ENCODE data around the gene VCAN. TPM values are rescaled to one million over a fixed set of nuclear protein-coding genes. Genes with fewer than 3 reads are reported as not detected.

Gene VCAN
- total and polyA plus RNA-seq, 2 of the 4 experiments (the other 2 are of a cell fraction): 45.3 to 158 TPM

- Histone ChIP-seq H4K91ac (ENCODE audit: insufficient read depth, low read depth, low read length) (peak overlapping the region; percentile 43; the same call in 1 of the 2 replicates), H2BK15ac (ENCODE audit: low read depth, low read length) (peak overlapping the region; percentile 79; the same call in 2 of the 3 replicates), H3K9ac (ENCODE audit: low read depth, low read length) (peak overlapping the region; percentile 3; the same call in 1 of the 2 replicates), H3K4me1 (ENCODE audit: control insufficient read depth, insufficient read depth, low read length) (peaks cover 3% of the 10 kb centered on the region), H3K9me3 (ENCODE audit: control insufficient read depth, insufficient read depth, low read length) (no peaks in the 10 kb centered on the region), H3K4me3 (ENCODE audit: insufficient read depth, low read depth, low read length) (no peak overlapping the region), H3K14ac (replicated peaks; ENCODE audit: low read depth, low read length) (peak overlapping the region; percentile 53), H3K27me3 (ENCODE audit: control insufficient read depth, insufficient read depth, low read length) (no peaks in the 10 kb centered on the region), H4K20me1 (ENCODE audit: insufficient read depth, low read length) (no peaks in the 10 kb centered on the region), H3K4me2 (ENCODE audit: low read depth, low read length) (peak overlapping the region; percentile 79), H4K5ac (ENCODE audit: low read depth, low read length) (peak overlapping the region; percentile 84), H4K8ac (ENCODE audit: low read depth in 2 of 2, low read length in 2 of 2) (peak overlapping the region in 1 of 2 experiments; percentile 59; a peak in 2 of 4 replicates), H3K36me3 (ENCODE audit: control insufficient read depth, insufficient read depth, low read length) (peaks cover 9% of the 10 kb centered on the region), H3K4ac (ENCODE audit: low read depth, low read length) (peak overlapping the region; percentile 69), H2AK5ac (ENCODE audit: low read depth, low read length) (no peak overlapping the region), H3K18ac (ENCODE audit: low read depth, low read length) (peak overlapping the region; percentile 96), H3K9me1 (ENCODE audit: insufficient read depth, low read length) (peaks cover 4% of the 10 kb centered on the region), H3K27ac (ENCODE audit: insufficient read depth, low read length) (peak overlapping the region; percentile 59; the same call in 1 of the 2 replicates), H2BK120ac (ENCODE audit: low read depth, low read length) (peak overlapping the region; percentile 69), H2AFZ (replicated peaks; ENCODE audit: low read length, poor library complexity) (no peak overlapping the region), H3K79me1 (ENCODE audit: low read depth in 1 of 2, low read length in 2 of 2) (peaks cover 23 to 28% of the 10 kb centered on the region in 2 experiments), H3K56ac (ENCODE audit: extremely low read depth, insufficient read depth, low read length) (peak overlapping the region; percentile 67; the same call in 1 of the 2 replicates), H2BK5ac (ENCODE audit: low read depth, low read length, poor library complexity, severe bottlenecking) (peak overlapping the region; percentile 95), H2AK9ac (replicated peaks; ENCODE audit: low read depth, low read length, poor library complexity) (no peak overlapping the region), H2BK20ac (ENCODE audit: low read depth, low read length) (peak overlapping the region; percentile 53), H3K23ac (ENCODE audit: low read depth, low read length) (peak overlapping the region; percentile 55; the same call in 1 of the 2 replicates)
- CTCF ChIA-PET: no interaction called here
- no TSS peak for BruUV-seq (replicated peaks)
- no CpG with 5 or more reads among the region's 1 CpG for WGBS, 2 experiments (ENCODE audit: extremely low coverage in 2 of 2, insufficient read length in 1 of 2)
- ATAC-seq (ENCODE audit: low read depth): peak; percentile 63
- POLR2A ChIA-PET (ENCODE audit: unreplicated experiment): no interaction called here
- dilution Hi-C loops (cut with HindIII; ENCODE audit: low sequenced_read_pairs, unreplicated experiment): no loop called here
- peak; percentile 81 for DNase-seq
- in situ Hi-C loops (cut with MboI; ENCODE audit: low sequenced_read_pairs): no loop called here
- intact Hi-C loops (cut with micrococcal nuclease): no loop called here
- TF ChIP-seq MAZ (IDR thresholded peaks at IDR 0.05; ENCODE audit: borderline replicate concordance, low read depth, low read length) (no peak), SMC3 (IDR thresholded peaks at IDR 0.05; ENCODE audit: low read depth, low read length) (no peak), RFX5 (IDR thresholded peaks at IDR 0.05; ENCODE audit: low read depth, low read length) (no peak), BHLHE40 (IDR thresholded peaks at IDR 0.05; ENCODE audit: low read depth, low read length) (no peak), USF2 (IDR thresholded peaks at IDR 0.05; ENCODE audit: low read depth, low read length) (no peak), CEBPB (IDR thresholded peaks at IDR 0.05; ENCODE audit: low read depth, low read length) (no peak)
- TF ChIP-seq, protein P1, sequence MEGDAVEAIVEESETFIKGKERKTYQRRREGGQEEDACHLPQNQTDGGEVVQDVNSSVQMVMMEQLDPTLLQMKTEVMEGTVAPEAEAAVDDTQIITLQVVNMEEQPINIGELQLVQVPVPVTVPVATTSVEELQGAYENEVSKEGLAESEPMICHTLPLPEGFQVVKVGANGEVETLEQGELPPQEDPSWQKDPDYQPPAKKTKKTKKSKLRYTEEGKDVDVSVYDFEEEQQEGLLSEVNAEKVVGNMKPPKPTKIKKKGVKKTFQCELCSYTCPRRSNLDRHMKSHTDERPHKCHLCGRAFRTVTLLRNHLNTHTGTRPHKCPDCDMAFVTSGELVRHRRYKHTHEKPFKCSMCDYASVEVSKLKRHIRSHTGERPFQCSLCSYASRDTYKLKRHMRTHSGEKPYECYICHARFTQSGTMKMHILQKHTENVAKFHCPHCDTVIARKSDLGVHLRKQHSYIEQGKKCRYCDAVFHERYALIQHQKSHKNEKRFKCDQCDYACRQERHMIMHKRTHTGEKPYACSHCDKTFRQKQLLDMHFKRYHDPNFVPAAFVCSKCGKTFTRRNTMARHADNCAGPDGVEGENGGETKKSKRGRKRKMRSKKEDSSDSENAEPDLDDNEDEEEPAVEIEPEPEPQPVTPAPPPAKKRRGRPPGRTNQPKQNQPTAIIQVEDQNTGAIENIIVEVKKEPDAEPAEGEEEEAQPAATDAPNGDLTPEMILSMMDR (conservative IDR thresholded peaks at IDR 0.05; ENCODE audit: low read depth, low read length): no peak
Measured at GRCh38 chr5:83488271-83488670, 16.7 kb downstream of the VCAN start.

All from IMR-90 (cell line).